Coronary artery (tissue), 2 donors: ENCODE measurements around the gene RHBDL3.

Source experiments
- DNase-seq: peaks from one replicate; pipeline ENCODE4 v3.0.0-alpha.2; 2017; ENCODE audit warnings: low spot score
- H3K27ac ChIP-seq, 2 donors: fragments of 200-600 bp; sonication (generic); one replicate each; pipeline ENCODE4 v1.5.1; 2016 to 2019
- H3K4me3 ChIP-seq: fragments of 200-600 bp; sonication (generic); 2 replicates; pipeline ENCODE4 v1.5.1; 2016; ENCODE audit warnings: mild to moderate bottlenecking, moderate library complexity
- CTCF ChIP-seq: fragments of 200-600 bp; sonication (generic); IDR thresholded peaks from one replicate; pipeline ENCODE4 v1.5.1; 2019; ENCODE audit warnings: antibody characterized with exemption

Gene RHBDL3

GRCh38 chr17:32288615-32289014 is 23.0 kb downstream of the RHBDL3 start:
- no peak overlapping the region for H3K4me3 ChIP-seq
- no peak overlapping the region for H3K27ac ChIP-seq
- no peak for DNase-seq
- no peak for TF ChIP-seq CTCF

GRCh38 chr17:32289471-32290070 is 23.9 kb downstream of the RHBDL3 start:
- no peak for TF ChIP-seq CTCF
- no peak for DNase-seq
- H3K4me3 ChIP-seq = no peak overlapping the region
- no peak overlapping the region for H3K27ac ChIP-seq

GRCh38 chr17:32292094-32292493 is 26.5 kb downstream of the RHBDL3 start:
- TF ChIP-seq CTCF = no peak
- Histone ChIP-seq H3K4me3 (no peak overlapping the region), H3K27ac (no peak overlapping the region)
- no peak for DNase-seq

- TF ChIP-seq CTCF = no peak
- Histone ChIP-seq H3K27ac (no peak overlapping the region), H3K4me3 (no peak overlapping the region)
- DNase-seq = no peak
Measured at GRCh38 chr17:32297424-32297823, 31.8 kb downstream of the RHBDL3 start.

- no peak overlapping the region for H3K4me3 ChIP-seq
- no peak overlapping the region for H3K27ac ChIP-seq
- DNase-seq = no peak
- TF ChIP-seq CTCF = no peak
Measured at GRCh38 chr17:32297860-32298259, 32.2 kb downstream of the RHBDL3 start.

GRCh38 chr17:32298298-32298697 is 32.7 kb downstream of the RHBDL3 start:
- Histone ChIP-seq H3K4me3 (no peak overlapping the region), H3K27ac (no peak overlapping the region)
- no peak for DNase-seq
- no peak for TF ChIP-seq CTCF

GRCh38 chr17:32298721-32299579 is 33.3 kb downstream of the RHBDL3 start:
- no peak overlapping the region for H3K4me3 ChIP-seq
- TF ChIP-seq CTCF = no peak
- no peak for DNase-seq
- no peak overlapping the region for H3K27ac ChIP-seq
